GM23338 (cell line): ENCODE measurements around the gene PM20D1.
"Not testable (repeated sequence)": the region's sequence is repeated elsewhere in the genome, so short reads cannot be mapped to it uniquely, and the experiment has no call there.

Experiments
- CTCF ChIP-seq, 2 experiments: fragments of 200-600 bp in 1 of 2; sonication (generic) in 1 of 2; conservative IDR thresholded peaks; 2 replicates each; pipeline versions ENCODE4 v1.5.1 to v1.6.1; 2016 to 2017; ENCODE audit warnings: antibody characterized with exemption in 2 of 2, low read depth in 2 of 2, mild to moderate bottlenecking in 2 of 2, moderate library complexity in 1 of 2
- ETS1 ChIP-seq: IDR thresholded peaks from 2 replicates; pipeline ENCODE4 v1.6.1; 2016; ENCODE audit warnings: antibody characterized with exemption
- EZH2 ChIP-seq: fragments of 200-600 bp; sonication (generic); IDR thresholded peaks from one replicate; pipeline ENCODE4 v1.8.0; 2017; ENCODE audit warnings: antibody characterized with exemption, mild to moderate bottlenecking, low read depth; ENCODE audit not compliant: unreplicated experiment
- POLR2AphosphoS5 ChIP-seq: IDR thresholded peaks from 2 replicates; pipeline ENCODE4 v1.6.1; 2016; ENCODE audit warnings: antibody characterized with exemption, low read depth
- REST ChIP-seq: IDR thresholded peaks from one replicate; pipeline ENCODE4 v1.6.1; 2018; ENCODE audit warnings: antibody characterized with exemption; ENCODE audit not compliant: unreplicated experiment
- ZNF331 ChIP-seq: fragments of 250-450 bp; sonication (Bioruptor Pico); IDR thresholded peaks from 2 replicates; pipeline ENCODE4 v1.5.0; 2020; ENCODE audit warnings: low read depth, mild to moderate bottlenecking, moderate library complexity

- not testable (repeated sequence) for TF ChIP-seq REST; CTCF (conservative IDR thresholded peaks at IDR 0.05; ENCODE audit: low read depth in 2 of 2); EZH2; ETS1; POLR2AphosphoS5; ZNF331 (CRISPR knock-in tag)
Measured at GRCh38 chr1:205891481-205891880, 41.5 kb upstream of the PM20D1 start.
